Renal pelvis (tissue), 4 donors: Measurements from ENCODE around the gene CATSPERD. TPM values are rescaled to one million over a fixed set of nuclear protein-coding genes. Genes with fewer than 3 reads are reported as not detected.
"Not testable (repeated sequence)": the region's sequence is repeated elsewhere in the genome, so short reads cannot be mapped to it uniquely, and the experiment has no call there.

Experiments
- DNase-seq: peaks from one replicate; pipeline ENCODE4 v3.0.0-alpha.2; 2013
- polyA plus RNA-seq, 3 donors: library from polyadenylated mRNA; unstranded; fragments of 120-200 nt; gene quantifications; one replicate each; pipeline ENCODE4 v1.2.1, GENCODE V29; 2013; ENCODE audit not compliant: insufficient read length in 3 of 3

Gene CATSPERD
- polyA plus RNA-seq, 3 donors, result not detected

GRCh38 chr19:5733172-5733571, 12.7 kb downstream of the CATSPERD start:
- not testable (repeated sequence) for DNase-seq

GRCh38 chr19:5738423-5738822, 18.0 kb downstream of the CATSPERD start:
- DNase-seq, result no peak

- no peak for DNase-seq
These were observed 21.6 kb downstream of the CATSPERD start for GRCh38 chr19:5742051-5742450.

- DNase-seq, result no peak
These were observed 23.2 kb downstream of the CATSPERD start for GRCh38 chr19:5743630-5744029.

- DNase-seq, result not testable (repeated sequence)
These were observed 24.6 kb downstream of the CATSPERD start for GRCh38 chr19:5744999-5745398.

GRCh38 chr19:5748920-5749319, 28.5 kb downstream of the CATSPERD start:
- DNase-seq, result not testable (repeated sequence)

- no peak for DNase-seq
These were observed 29.1 kb downstream of the CATSPERD start for GRCh38 chr19:5749505-5749904.

GRCh38 chr19:5751709-5752108, 31.3 kb downstream of the CATSPERD start:
- no peak for DNase-seq

GRCh38 chr19:5753743-5754142, 33.3 kb downstream of the CATSPERD start:
- no peak for DNase-seq

- no peak for DNase-seq
These were observed 42.3 kb downstream of the CATSPERD start for GRCh38 chr19:5762608-5763217.

- DNase-seq, result no peak
These were observed 44.8 kb downstream of the CATSPERD start for GRCh38 chr19:5765220-5765619.

GRCh38 chr19:5767949-5768348, 47.5 kb downstream of the CATSPERD start:
- no peak for DNase-seq

- no peak for DNase-seq
These were observed 52.0 kb downstream of the CATSPERD start for GRCh38 chr19:5772416-5772815.

- no peak for DNase-seq
These were observed 52.8 kb downstream of the CATSPERD start for GRCh38 chr19:5773276-5773675.

GRCh38 chr19:5774921-5775320, 54.5 kb downstream of the CATSPERD start:
- no peak for DNase-seq

GRCh38 chr19:5775668-5776309, 55.4 kb downstream of the CATSPERD start:
- no peak for DNase-seq

GRCh38 chr19:5778402-5778801, 58.0 kb downstream of the CATSPERD start:
- DNase-seq, result no peak

GRCh38 chr19:5780916-5781315, 60.5 kb downstream of the CATSPERD start:
- not testable (repeated sequence) for DNase-seq

GRCh38 chr19:5782322-5782721, 61.9 kb downstream of the CATSPERD start:
- no peak for DNase-seq

- no peak for DNase-seq
These were observed 62.8 kb downstream of the CATSPERD start for GRCh38 chr19:5782945-5783919.

- DNase-seq, result no peak
These were observed 64.2 kb downstream of the CATSPERD start, which contains the start of gene PRR22 for GRCh38 chr19:5784581-5785147. Gene PRR22 (minus strand): TSS chr19:5784746. CDS start chr19:5784660, 86 bp downstream.

GRCh38 chr19:5785423-5785822, 65.0 kb downstream of the CATSPERD start:
- DNase-seq, result no peak
